Measurements from ENCODE around the gene SHC3. TPM values are rescaled to one million over a fixed set of nuclear protein-coding genes. Genes with fewer than 3 reads are reported as not detected.

Gene SHC3
- total RNA-seq, 4 donors from 2014 or later: 1.1 to 11.4 (median 3.4) TPM

DNA sequence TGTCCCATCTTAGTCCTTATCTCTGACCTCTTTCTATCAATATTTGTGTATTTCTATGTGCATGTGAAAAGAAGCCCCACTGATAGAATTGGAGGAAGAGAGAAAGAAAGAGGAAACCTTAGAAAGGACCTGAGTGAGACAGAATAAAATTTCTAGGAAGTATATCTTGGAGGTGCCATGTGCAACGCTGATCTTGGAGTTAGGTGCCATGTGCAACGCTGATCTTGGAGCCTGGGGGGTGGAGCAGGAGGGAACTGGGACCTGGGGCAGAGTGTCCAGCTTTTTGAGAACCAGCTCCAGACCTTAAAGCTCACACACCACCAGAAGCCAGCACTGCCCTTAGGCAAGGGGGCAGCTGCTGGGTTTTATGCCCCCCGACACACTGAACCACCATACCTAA lies 89.4 kb downstream of the SHC3 start:
- H3K4me3 ChIP-seq: no peak overlapping the region
- H3K27ac ChIP-seq: no peak overlapping the region
- H3K27me3 ChIP-seq: no peaks in the 10 kb centered on the region
- no peak for DNase-seq (ENCODE audit: low spot score in 2 of 2)
- H3K36me3 ChIP-seq: no peaks in the 10 kb centered on the region
- TF ChIP-seq POLR2A (IDR thresholded peaks at IDR 0.05) (no peak), EP300 (IDR thresholded peaks at IDR 0.05) (no peak)
- TF ChIP-seq, protein P1, sequence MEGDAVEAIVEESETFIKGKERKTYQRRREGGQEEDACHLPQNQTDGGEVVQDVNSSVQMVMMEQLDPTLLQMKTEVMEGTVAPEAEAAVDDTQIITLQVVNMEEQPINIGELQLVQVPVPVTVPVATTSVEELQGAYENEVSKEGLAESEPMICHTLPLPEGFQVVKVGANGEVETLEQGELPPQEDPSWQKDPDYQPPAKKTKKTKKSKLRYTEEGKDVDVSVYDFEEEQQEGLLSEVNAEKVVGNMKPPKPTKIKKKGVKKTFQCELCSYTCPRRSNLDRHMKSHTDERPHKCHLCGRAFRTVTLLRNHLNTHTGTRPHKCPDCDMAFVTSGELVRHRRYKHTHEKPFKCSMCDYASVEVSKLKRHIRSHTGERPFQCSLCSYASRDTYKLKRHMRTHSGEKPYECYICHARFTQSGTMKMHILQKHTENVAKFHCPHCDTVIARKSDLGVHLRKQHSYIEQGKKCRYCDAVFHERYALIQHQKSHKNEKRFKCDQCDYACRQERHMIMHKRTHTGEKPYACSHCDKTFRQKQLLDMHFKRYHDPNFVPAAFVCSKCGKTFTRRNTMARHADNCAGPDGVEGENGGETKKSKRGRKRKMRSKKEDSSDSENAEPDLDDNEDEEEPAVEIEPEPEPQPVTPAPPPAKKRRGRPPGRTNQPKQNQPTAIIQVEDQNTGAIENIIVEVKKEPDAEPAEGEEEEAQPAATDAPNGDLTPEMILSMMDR (IDR thresholded peaks at IDR 0.05): no peak
- WGBS, 2 donors: 93% methylated on average over 3 of the region's 3 CpGs
- H3K4me1 ChIP-seq: no peaks in the 10 kb centered on the region
- no peaks in the 10 kb centered on the region for H3K9me3 ChIP-seq

DNA sequence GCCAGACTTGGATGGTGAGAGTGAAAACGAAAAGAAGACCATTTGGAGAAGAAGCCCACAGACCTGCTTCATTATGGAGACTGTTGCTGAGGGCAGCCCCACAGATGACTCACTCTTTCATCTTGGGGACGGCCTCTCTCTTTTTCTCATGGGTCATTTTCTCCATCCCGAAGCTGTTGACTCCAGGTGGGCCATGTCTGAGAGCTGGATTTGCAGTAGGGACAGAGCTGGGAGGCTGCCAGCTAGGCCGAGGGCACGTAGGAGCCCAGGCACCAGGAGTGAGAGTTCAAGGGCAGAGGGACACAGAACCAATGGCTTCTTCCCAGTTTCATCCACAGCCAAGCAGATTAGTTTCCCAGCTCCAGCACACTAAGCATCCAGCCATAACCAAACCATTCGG lies 95.0 kb downstream of the SHC3 start:
- no peaks in the 10 kb centered on the region for H3K36me3 ChIP-seq
- H3K9me3 ChIP-seq: peaks cover 0 to 3% (median 0%) of the 10 kb centered on the region in 4 donors
- H3K4me1 ChIP-seq: peaks cover 0 to 12% (median 0%) of the 10 kb centered on the region in 4 donors
- 80 to 85% methylated on average over 6 of the region's 6 CpGs for WGBS, 2 donors
- DNase-seq (ENCODE audit: low spot score in 2 of 2): no peak
- H3K27ac ChIP-seq: no peak overlapping the region
- no peak for TF ChIP-seq EP300 (IDR thresholded peaks at IDR 0.05)
- H3K27me3 ChIP-seq: no peaks in the 10 kb centered on the region
- no peak overlapping the region for H3K4me3 ChIP-seq

DNA sequence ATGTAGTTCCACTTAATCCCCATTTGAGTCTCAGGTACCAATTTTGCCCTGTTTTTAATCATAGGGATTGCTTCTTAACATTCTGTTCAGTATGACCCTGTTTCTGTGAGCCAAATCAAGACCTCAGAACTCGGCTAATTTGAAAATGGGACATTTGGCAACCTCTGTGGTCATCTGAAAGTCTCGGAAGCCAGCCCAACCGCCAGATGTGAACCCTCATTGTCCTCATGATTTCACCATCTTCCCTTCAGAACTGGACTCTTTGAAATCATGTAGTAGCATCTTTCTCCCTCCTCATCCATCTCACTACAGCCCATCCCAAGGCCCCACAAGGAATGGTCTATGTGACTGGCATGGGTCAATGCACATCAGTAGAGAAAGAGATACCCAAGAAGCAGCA lies 98.4 kb downstream of the SHC3 start:
- Histone ChIP-seq H3K27me3 (no peaks in the 10 kb centered on the region), H3K9me3 (peaks cover 0 to 3% (median 0%) of the 10 kb centered on the region in 4 donors), H3K27ac (peak overlapping the region in 1 of 4 donors; percentile 50), H3K4me3 (no peak overlapping the region), H3K36me3 (no peaks in the 10 kb centered on the region), H3K4me1 (peaks cover 0 to 14% (median 1%) of the 10 kb centered on the region in 4 donors)
- 58 to 66% methylated on average over 3 of the region's 3 CpGs for WGBS, 2 donors
- TF ChIP-seq EP300 (IDR thresholded peaks at IDR 0.05) (peak in 1 of 2 donors; percentile 65), POLR2A (IDR thresholded peaks at IDR 0.05) (no peak)
- DNase-seq (ENCODE audit: low spot score in 2 of 2): peak; percentile 40 to 77

DNA sequence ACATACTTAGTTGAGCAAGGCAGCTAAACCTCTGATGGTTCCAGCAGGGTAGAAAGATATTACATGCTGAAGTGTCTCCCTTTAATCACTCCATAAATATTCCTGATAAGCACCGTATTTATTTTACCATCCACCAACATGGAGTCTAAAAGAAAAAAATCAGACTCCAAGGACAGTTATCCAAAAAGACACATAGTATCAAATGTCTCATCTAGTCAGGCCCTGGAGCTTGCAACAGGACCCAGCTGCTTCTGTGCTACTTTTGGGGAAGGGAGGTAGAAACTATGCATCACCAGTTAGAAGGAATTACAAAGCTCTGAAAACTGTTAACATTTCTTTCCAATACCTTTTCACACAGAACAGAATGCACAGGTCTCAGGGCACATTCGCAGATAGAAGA lies 99.2 kb downstream of the SHC3 start:
- H3K4me1 ChIP-seq: peaks cover 0 to 14% (median 1%) of the 10 kb centered on the region in 4 donors
- peaks cover 0 to 3% (median 0%) of the 10 kb centered on the region in 4 donors for H3K9me3 ChIP-seq
- no peak for DNase-seq (ENCODE audit: low spot score in 2 of 2)
- H3K4me3 ChIP-seq: no peak overlapping the region
- peak overlapping the region in 1 of 4 donors; percentile 50 for H3K27ac ChIP-seq
- no peak for TF ChIP-seq POLR2A (IDR thresholded peaks at IDR 0.05)
- TF ChIP-seq EP300 (IDR thresholded peaks at IDR 0.05): no peak
- TF ChIP-seq, protein P1 (IDR thresholded peaks at IDR 0.05): no peak
- no peaks in the 10 kb centered on the region for H3K27me3 ChIP-seq
- 72 to 81% methylated on average over 2 of the region's 2 CpGs for WGBS, 2 donors
- H3K36me3 ChIP-seq: no peaks in the 10 kb centered on the region

DNA sequence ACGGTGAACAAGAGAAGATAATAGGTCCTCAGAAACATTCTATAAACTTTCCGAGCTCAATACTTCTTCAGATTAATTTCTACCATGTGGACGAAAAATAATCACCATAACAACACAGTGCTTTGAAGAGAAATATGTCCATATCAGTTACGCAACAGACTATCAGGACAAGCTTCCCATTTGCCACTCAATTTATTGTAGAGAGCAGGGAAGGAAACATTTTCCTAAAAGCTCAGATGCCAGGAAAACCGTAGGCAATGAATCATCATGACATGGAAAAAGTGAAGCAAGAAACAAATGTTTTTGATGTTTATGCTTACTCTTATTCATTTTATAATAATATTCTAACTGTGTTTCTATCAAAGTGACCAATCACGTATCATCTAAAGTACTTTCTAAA lies 99.8 kb downstream of the SHC3 start:
- TF ChIP-seq POLR2A (IDR thresholded peaks at IDR 0.05) (no peak), EP300 (IDR thresholded peaks at IDR 0.05) (peak in 1 of 2 donors; percentile 52)
- H3K36me3 ChIP-seq: no peaks in the 10 kb centered on the region
- no peak overlapping the region for H3K4me3 ChIP-seq
- H3K4me1 ChIP-seq: peaks cover 0 to 14% (median 1%) of the 10 kb centered on the region in 4 donors
- peaks cover 0 to 3% (median 0%) of the 10 kb centered on the region in 4 donors for H3K9me3 ChIP-seq
- 47 to 57% methylated on average over 6 of the region's 6 CpGs for WGBS, 2 donors
- peak overlapping the region in 2 of 4 donors; percentile 8 to 16 for H3K27ac ChIP-seq
- no peak for DNase-seq (ENCODE audit: low spot score in 2 of 2)
- no peaks in the 10 kb centered on the region for H3K27me3 ChIP-seq

DNA sequence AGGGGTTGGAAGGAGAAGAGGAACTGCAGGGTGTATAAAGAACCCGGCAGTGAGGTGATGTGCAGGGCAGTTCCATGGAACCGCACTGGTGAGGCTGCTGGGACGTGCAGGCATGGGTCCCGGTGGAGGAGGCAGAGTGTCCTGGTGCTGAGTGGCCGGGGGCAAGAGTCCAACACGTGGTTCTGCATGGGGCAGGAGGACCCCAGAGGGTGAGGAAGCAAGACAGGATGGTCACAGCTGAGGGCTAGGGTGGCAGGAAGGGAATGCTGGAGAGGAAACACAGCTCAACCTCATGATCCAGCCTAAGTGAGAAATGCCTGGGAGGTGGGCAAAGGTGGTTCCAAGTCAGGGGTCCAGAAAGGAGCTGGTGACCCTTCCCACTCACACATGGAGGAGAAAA lies 100.2 kb downstream of the SHC3 start:
- WGBS, 2 donors: 79 to 83% methylated on average over 6 of the region's 6 CpGs
- H3K4me1 ChIP-seq: peaks cover 0 to 14% (median 1%) of the 10 kb centered on the region in 4 donors
- TF ChIP-seq EP300 (IDR thresholded peaks at IDR 0.05) (no peak), POLR2A (IDR thresholded peaks at IDR 0.05) (no peak)
- TF ChIP-seq, protein P1 (IDR thresholded peaks at IDR 0.05): no peak
- peaks cover 0 to 3% (median 0%) of the 10 kb centered on the region in 4 donors for H3K9me3 ChIP-seq
- H3K4me3 ChIP-seq: no peak overlapping the region
- DNase-seq (ENCODE audit: low spot score in 2 of 2): no peak
- H3K27me3 ChIP-seq: no peaks in the 10 kb centered on the region
- peak overlapping the region in 2 of 4 donors; percentile 8 to 16 for H3K27ac ChIP-seq
- no peaks in the 10 kb centered on the region for H3K36me3 ChIP-seq
